H9 (cell line): Measurements from ENCODE around the gene MAST4. TPM values are rescaled to one million over a fixed set of nuclear protein-coding genes. Genes with fewer than 3 reads are reported as not detected.

Experiments used
- DNase-seq: peaks from one replicate; pipeline ENCODE4 v3.0.0-alpha.2; 2017
- H2AFZ ChIP-seq: one replicate; pipeline ENCODE4 v1.6.1; 2013; ENCODE audit warnings: mild to moderate bottlenecking, low read length, control low read depth, moderate library complexity
- H2AK5ac ChIP-seq: 2 replicates; pipeline ENCODE4 v1.6.1; 2013; ENCODE audit warnings: low read length, control low read depth, mixed read lengths; ENCODE audit not compliant: insufficient read length
- H2BK120ac ChIP-seq: one replicate; pipeline ENCODE4 v1.6.1; 2013; ENCODE audit warnings: low read depth, mild to moderate bottlenecking, low read length, control low read depth, inconsistent platforms; ENCODE audit not compliant: poor library complexity, severe bottlenecking
- H2BK12ac ChIP-seq: 2 replicates; pipeline ENCODE4 v1.6.1; 2013; ENCODE audit warnings: low read length, control low read depth, mixed read lengths, low read depth; ENCODE audit not compliant: insufficient read length
- H2BK15ac ChIP-seq: 2 replicates; pipeline ENCODE4 v1.6.1; 2013; ENCODE audit warnings: low read depth, low read length, control low read depth
- H2BK20ac ChIP-seq: one replicate; pipeline ENCODE4 v1.6.1; 2013; ENCODE audit warnings: low read depth, mild to moderate bottlenecking, low read length, control low read depth, inconsistent platforms; ENCODE audit not compliant: poor library complexity, severe bottlenecking
- H2BK5ac ChIP-seq: 2 replicates; pipeline ENCODE4 v1.6.1; 2013; ENCODE audit warnings: low read length, control low read depth, mixed read lengths; ENCODE audit not compliant: insufficient read length
- H3K14ac ChIP-seq: 2 replicates; pipeline ENCODE4 v1.6.1; 2013; ENCODE audit warnings: low read length, control low read depth; ENCODE audit not compliant: insufficient read depth
- H3K18ac ChIP-seq: 2 replicates; pipeline ENCODE4 v1.6.1; 2013; ENCODE audit warnings: low read depth, mild to moderate bottlenecking, mixed read lengths, low read length, control low read depth; ENCODE audit not compliant: insufficient read length
- H3K23ac ChIP-seq: 2 replicates; pipeline ENCODE4 v1.6.1; 2013; ENCODE audit warnings: low read length, control low read depth, mixed read lengths, low read depth; ENCODE audit not compliant: insufficient read length
- H3K23me2 ChIP-seq: 2 replicates; pipeline ENCODE4 v1.6.1; 2013; ENCODE audit warnings: low read depth, mild to moderate bottlenecking, mixed read lengths, low read length, control low read depth; ENCODE audit not compliant: insufficient read length, poor library complexity, severe bottlenecking
- H3K27ac ChIP-seq: 2 replicates; pipeline ENCODE4 v1.5.1; 2013; ENCODE audit warnings: low read length, control low read depth, mixed read lengths, low read depth; ENCODE audit not compliant: insufficient read length
- H3K27me3 ChIP-seq: 2 replicates; pipeline ENCODE4 v1.6.1; 2013; ENCODE audit warnings: low read length, control low read depth, inconsistent platforms; ENCODE audit not compliant: insufficient read depth
- H3K4ac ChIP-seq: 2 replicates; pipeline ENCODE4 v1.6.1; 2013; ENCODE audit warnings: low read depth, mild to moderate bottlenecking, control low read depth, inconsistent platforms, low read length, moderate library complexity
- H3K4me1 ChIP-seq: 2 replicates; pipeline ENCODE4 v1.6.1; 2013; ENCODE audit warnings: low read length, control low read depth, inconsistent platforms; ENCODE audit not compliant: insufficient read depth
- H3K4me2 ChIP-seq: 2 replicates; pipeline ENCODE4 v1.6.1; 2013; ENCODE audit warnings: low read length, control low read depth, mixed read lengths; ENCODE audit not compliant: insufficient read length, insufficient read depth
- H3K56ac ChIP-seq: 2 replicates; pipeline ENCODE4 v1.6.1; 2013; ENCODE audit warnings: low read depth, mild to moderate bottlenecking, mixed read lengths, low read length, control low read depth; ENCODE audit not compliant: insufficient read length
- H3K79me1 ChIP-seq: 2 replicates; pipeline ENCODE4 v1.6.1; 2013; ENCODE audit warnings: low read depth, mild to moderate bottlenecking, moderate library complexity, low read length, control low read depth, inconsistent platforms; ENCODE audit not compliant: insufficient read depth, poor library complexity, severe bottlenecking
- H3K79me2 ChIP-seq: 2 replicates; pipeline ENCODE4 v1.6.1; 2013; ENCODE audit warnings: low read length, control low read depth, inconsistent platforms; ENCODE audit not compliant: insufficient read depth
- H3K9ac ChIP-seq: 2 replicates; pipeline ENCODE4 v1.6.1; 2013; ENCODE audit warnings: low read length, control low read depth, mixed read lengths; ENCODE audit not compliant: insufficient read length; ENCODE audit errors: extremely low read depth
- H3K9me3 ChIP-seq: one replicate; pipeline ENCODE4 v1.6.1; 2013; ENCODE audit warnings: low read depth, low read length, inconsistent platforms; ENCODE audit not compliant: control insufficient read depth
- H3T11ph ChIP-seq: one replicate; pipeline ENCODE4 v1.6.1; 2013; ENCODE audit warnings: mild to moderate bottlenecking, low read length, control low read depth, inconsistent platforms
- H4K20me1 ChIP-seq: one replicate; pipeline ENCODE4 v1.6.1; 2013; ENCODE audit not compliant: control insufficient read depth, insufficient read length, insufficient read depth
- H4K5ac ChIP-seq: 2 replicates; pipeline ENCODE4 v1.6.1; 2013; ENCODE audit warnings: low read depth, mild to moderate bottlenecking, mixed read lengths, low read length, control low read depth; ENCODE audit not compliant: insufficient read length
- H4K8ac ChIP-seq: replicated peaks from 2 replicates; pipeline ENCODE4 v1.6.1; 2013; ENCODE audit warnings: low read length, control low read depth, mixed read lengths, low read depth; ENCODE audit not compliant: insufficient read length
- H4K91ac ChIP-seq: 2 replicates; pipeline ENCODE4 v1.6.1; 2013; ENCODE audit warnings: low read depth, mild to moderate bottlenecking, moderate library complexity, mixed read lengths, low read length, control low read depth; ENCODE audit not compliant: insufficient read length
- H3K27ac Mint-ChIP-seq, 3 experiments: 2 replicates in 2 of 3; 3 replicates in 1 of 3; pipeline ENCODE4 v1.8.0; 2020 to 2021; ENCODE audit warnings: mixed read lengths in 3 of 3, mild to moderate bottlenecking in 1 of 3, moderate library complexity in 1 of 3
- H3K27me3 Mint-ChIP-seq: 2 replicates; pipeline ENCODE4 v1.8.0; 2021; ENCODE audit warnings: low read depth, mild to moderate bottlenecking, moderate library complexity, mixed read lengths
- H3K36me3 Mint-ChIP-seq, 3 experiments: 2 replicates in 2 of 3; 3 replicates in 1 of 3; pipeline ENCODE4 v1.8.0; 2020 to 2021; ENCODE audit warnings: low read depth in 3 of 3, mixed read lengths in 3 of 3; ENCODE audit not compliant: insufficient read depth in 1 of 3
- H3K4me1 Mint-ChIP-seq, 2 experiments: 2 replicates each; pipeline ENCODE4 v1.8.0; 2020; ENCODE audit warnings: mixed read lengths in 2 of 2
- H3K4me3 Mint-ChIP-seq, 2 experiments: 2 replicates in 1 of 2; 3 replicates in 1 of 2; pipeline ENCODE4 v1.8.0; 2020 to 2021; ENCODE audit warnings: mild to moderate bottlenecking in 2 of 2, mixed read lengths in 2 of 2, moderate library complexity in 1 of 2
- H3K9me3 Mint-ChIP-seq, 2 experiments: 2 replicates in 1 of 2; 3 replicates in 1 of 2; pipeline ENCODE4 v1.8.0; 2020; ENCODE audit warnings: mild to moderate bottlenecking in 2 of 2, mixed read lengths in 2 of 2, moderate library complexity in 1 of 2
- WGBS: extraction: QIAGEN DNeasy Blood & Tissue Kit; methylation state at CpG from one replicate; pipeline ENCODE4 v1.1.7; 2013; ENCODE audit warnings: missing lambda C conversion rate, low lambda C conversion rate, mixed read lengths; ENCODE audit not compliant: insufficient read length; ENCODE audit errors: extremely low coverage; 5-methylcytosine and 5-hydroxymethylcytosine counted together
- total RNA-seq: library from RNA; stranded (reverse); gene quantifications from 2 replicates; pipeline ENCODE4 v1.2.1, GENCODE V29; 2021
- TF ChIP-seq, protein P1 (sequence below): fragments of 200-600 bp; sonication (generic); conservative IDR thresholded peaks from 3 replicates; pipeline ENCODE4 v1.8.0; 2021; ENCODE audit warnings: antibody characterized with exemption, mild to moderate bottlenecking

MAST4 gene
- total RNA-seq, 1 experiment from 2014 or later = 3.7 TPM

DNA sequence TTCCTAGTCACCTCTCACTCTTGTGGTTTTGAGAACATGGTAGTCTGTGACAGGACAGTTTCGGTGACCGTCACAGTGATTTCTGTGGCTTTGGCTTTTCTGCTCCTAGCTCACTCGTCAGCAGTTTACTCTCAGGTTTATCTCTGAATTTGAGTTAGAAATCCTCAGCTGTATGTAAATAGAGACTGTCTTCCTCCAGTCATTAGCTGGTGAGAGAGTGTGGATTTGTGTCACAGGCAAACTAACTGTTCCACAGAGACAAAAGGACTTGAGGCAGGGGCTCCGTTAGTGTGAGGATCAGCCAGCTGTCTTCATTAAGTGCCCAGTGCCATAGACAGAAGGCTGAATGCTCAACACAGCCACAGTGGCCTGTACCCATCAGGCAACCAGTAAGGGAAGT lies 469.0 kb downstream of the MAST4 start:
- no peak for DNase-seq
- H3K4me1 Mint-ChIP-seq = peaks cover 9 to 22% of the 10 kb centered on the region in 2 experiments
- H3K18ac ChIP-seq = no peak overlapping the region
- no peak overlapping the region for H2BK12ac ChIP-seq
- H3K36me3 Mint-ChIP-seq = no peaks in the 10 kb centered on the region
- H2BK20ac ChIP-seq = no peak overlapping the region
- no peak overlapping the region for H2AFZ ChIP-seq
- H3K23me2 ChIP-seq = no peaks in the 10 kb centered on the region
- H3K9me3 ChIP-seq = no peaks in the 10 kb centered on the region
- H3K27me3 Mint-ChIP-seq = no peaks in the 10 kb centered on the region
- H4K20me1 ChIP-seq = no peaks in the 10 kb centered on the region
- no peak overlapping the region for H4K8ac ChIP-seq
- no peak overlapping the region for H3K4me2 ChIP-seq
- no peaks in the 10 kb centered on the region for H3K79me2 ChIP-seq
- H3K14ac ChIP-seq = no peak overlapping the region
- H3K4me1 ChIP-seq = peaks cover 5% of the 10 kb centered on the region; the same call in 1 of the 2 replicates
- TF ChIP-seq, protein P1, sequence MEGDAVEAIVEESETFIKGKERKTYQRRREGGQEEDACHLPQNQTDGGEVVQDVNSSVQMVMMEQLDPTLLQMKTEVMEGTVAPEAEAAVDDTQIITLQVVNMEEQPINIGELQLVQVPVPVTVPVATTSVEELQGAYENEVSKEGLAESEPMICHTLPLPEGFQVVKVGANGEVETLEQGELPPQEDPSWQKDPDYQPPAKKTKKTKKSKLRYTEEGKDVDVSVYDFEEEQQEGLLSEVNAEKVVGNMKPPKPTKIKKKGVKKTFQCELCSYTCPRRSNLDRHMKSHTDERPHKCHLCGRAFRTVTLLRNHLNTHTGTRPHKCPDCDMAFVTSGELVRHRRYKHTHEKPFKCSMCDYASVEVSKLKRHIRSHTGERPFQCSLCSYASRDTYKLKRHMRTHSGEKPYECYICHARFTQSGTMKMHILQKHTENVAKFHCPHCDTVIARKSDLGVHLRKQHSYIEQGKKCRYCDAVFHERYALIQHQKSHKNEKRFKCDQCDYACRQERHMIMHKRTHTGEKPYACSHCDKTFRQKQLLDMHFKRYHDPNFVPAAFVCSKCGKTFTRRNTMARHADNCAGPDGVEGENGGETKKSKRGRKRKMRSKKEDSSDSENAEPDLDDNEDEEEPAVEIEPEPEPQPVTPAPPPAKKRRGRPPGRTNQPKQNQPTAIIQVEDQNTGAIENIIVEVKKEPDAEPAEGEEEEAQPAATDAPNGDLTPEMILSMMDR = no peak
- no peak overlapping the region for H3K23ac ChIP-seq
- H2BK120ac ChIP-seq = no peak overlapping the region
- H4K5ac ChIP-seq = no peak overlapping the region
- H3K4me3 Mint-ChIP-seq = no peak overlapping the region
- H3K9me3 Mint-ChIP-seq = no peaks in the 10 kb centered on the region
- H2BK5ac ChIP-seq = no peak overlapping the region
- no peaks in the 10 kb centered on the region for H3K27me3 ChIP-seq
- no CpG with 5 or more reads among the region's 4 CpGs for WGBS
- no peaks in the 10 kb centered on the region for H3K79me1 ChIP-seq
- H3K4ac ChIP-seq = no peak overlapping the region
- no peak overlapping the region for H3K27ac ChIP-seq
- H3K56ac ChIP-seq = no peak overlapping the region
- H2AK5ac ChIP-seq = no peak overlapping the region
- no peak overlapping the region for H2BK15ac ChIP-seq
- H3K27ac Mint-ChIP-seq = no peak overlapping the region
- H3T11ph ChIP-seq = no peak overlapping the region
- H4K91ac ChIP-seq = no peak overlapping the region
- H3K9ac ChIP-seq = no peak overlapping the region
